Activated CD4-positive, alpha-beta T cell treated with anti-CD3 and anti-CD28 coated beads for 4 hours (primary cell): ENCODE results near the gene CNTNAP2.
"Not testable (repeated sequence)": the region's sequence is repeated elsewhere in the genome, so short reads cannot be mapped to it uniquely, and the experiment has no call there.

Experiments
- DNase-seq, 2 donors: peaks; one replicate each; pipeline ENCODE4 v3.0.0-alpha.2; 2020

Gene CNTNAP2

GRCh38 chr7:147708871-147709270, 1592.3 kb downstream of the CNTNAP2 start:
- no peak for DNase-seq

GRCh38 chr7:147711447-147711846, 1594.8 kb downstream of the CNTNAP2 start:
- no peak for DNase-seq

- DNase-seq, result no peak
Observed at GRCh38 chr7:147721962-147722830, 1605.6 kb downstream of the CNTNAP2 start.

- DNase-seq, result no peak
Observed at GRCh38 chr7:147723536-147723935, 1606.9 kb downstream of the CNTNAP2 start.

GRCh38 chr7:147731311-147731710, 1614.7 kb downstream of the CNTNAP2 start:
- no peak for DNase-seq

GRCh38 chr7:147737559-147738214, 1621.1 kb downstream of the CNTNAP2 start:
- not testable (repeated sequence) for DNase-seq

GRCh38 chr7:147742301-147742700, 1625.7 kb downstream of the CNTNAP2 start:
- DNase-seq, result no peak

- DNase-seq, result no peak
Observed at GRCh38 chr7:147756300-147756699, 1639.7 kb downstream of the CNTNAP2 start.

- DNase-seq, result no peak
Observed at GRCh38 chr7:147759327-147759943, 1642.8 kb downstream of the CNTNAP2 start.

GRCh38 chr7:147765301-147765700, 1648.7 kb downstream of the CNTNAP2 start:
- no peak for DNase-seq

- DNase-seq, result no peak
Observed at GRCh38 chr7:147771344-147771743, 1654.7 kb downstream of the CNTNAP2 start.

- DNase-seq, result no peak
Observed at GRCh38 chr7:147774461-147774860, 1657.9 kb downstream of the CNTNAP2 start.

GRCh38 chr7:147775516-147776284, 1659.1 kb downstream of the CNTNAP2 start:
- no peak for DNase-seq

GRCh38 chr7:147777309-147777708, 1660.7 kb downstream of the CNTNAP2 start:
- no peak for DNase-seq

- DNase-seq, result no peak
Observed at GRCh38 chr7:147779949-147780348, 1663.3 kb downstream of the CNTNAP2 start.

GRCh38 chr7:147796581-147796980, 1680.0 kb downstream of the CNTNAP2 start:
- DNase-seq, result no peak

GRCh38 chr7:147798001-147798400, 1681.4 kb downstream of the CNTNAP2 start:
- no peak for DNase-seq

GRCh38 chr7:147801762-147802161, 1685.2 kb downstream of the CNTNAP2 start:
- DNase-seq, result not testable (repeated sequence)

GRCh38 chr7:147803151-147803550, 1686.5 kb downstream of the CNTNAP2 start:
- no peak for DNase-seq

GRCh38 chr7:147803606-147804005, 1687.0 kb downstream of the CNTNAP2 start:
- no peak for DNase-seq

- DNase-seq, result no peak
Observed at GRCh38 chr7:147804032-147804431, 1687.4 kb downstream of the CNTNAP2 start.

GRCh38 chr7:147805996-147806576, 1689.5 kb downstream of the CNTNAP2 start:
- no peak for DNase-seq

- no peak for DNase-seq
Observed at GRCh38 chr7:147809786-147810185, 1693.2 kb downstream of the CNTNAP2 start.
